CD8-positive, alpha-beta memory T cell (primary cell): Measurements from ENCODE around the gene FHL3. TPM values are rescaled to one million over a fixed set of nuclear protein-coding genes. Genes with fewer than 3 reads are reported as not detected.

Experiments used
- polyA plus RNA-seq: library from polyadenylated mRNA; unstranded; fragments of 300-500 nt; fragmentation: Illumina TruSeq; gene quantifications from one replicate; pipeline ENCODE4 v1.2.3, GENCODE V29; 2021
- total RNA-seq, 2 experiments: library from RNA; stranded (reverse); gene quantifications; one replicate each; pipeline ENCODE4 v1.2.3, GENCODE V29; 2021

Gene FHL3
- total and polyA plus RNA-seq, 3 experiments from 2014 or later, result 15.4 to 19.7 (median 17.5) TPM

Other genes starting within 250 kb of the FHL3 start
- gene EPHA10, start 240.4 kb downstream of the FHL3 start, total RNA-seq, result under 1 TPM in 1 of 2 experiments, not detected in 1; 0.04 TPM
- not detected for gene EPHA10, start 240.4 kb downstream of the FHL3 start, polyA plus RNA-seq
- gene MANEAL, start 211.7 kb downstream of the FHL3 start, total RNA-seq, result 1 to 10 TPM; 8.0 to 9.0 TPM
- gene MANEAL, start 211.7 kb downstream of the FHL3 start, polyA plus RNA-seq, result 4.0 TPM
- gene C1orf122, start 197.7 kb downstream of the FHL3 start, total RNA-seq, result 10 to 100 TPM; 37.7 to 39.5 TPM
- 29.4 TPM for gene C1orf122, start 197.7 kb downstream of the FHL3 start, polyA plus RNA-seq
- gene YRDC, start 197.3 kb downstream of the FHL3 start, total RNA-seq, result 10 to 100 TPM; 72.4 to 80.8 TPM
- 28.7 TPM for gene YRDC, start 197.3 kb downstream of the FHL3 start, polyA plus RNA-seq
- gene MTF1, start 145.9 kb downstream of the FHL3 start, total RNA-seq, result 10 to 100 TPM; 38.0 to 39.1 TPM
- 21.3 TPM for gene MTF1, start 145.9 kb downstream of the FHL3 start, polyA plus RNA-seq
- 10 to 100 TPM; 24.1 to 25.1 TPM for gene INPP5B, start 58.5 kb downstream of the FHL3 start, total RNA-seq
- gene INPP5B, start 58.5 kb downstream of the FHL3 start, polyA plus RNA-seq, result 22.9 TPM
- gene SF3A3, start 15.5 kb downstream of the FHL3 start, total RNA-seq, result 100 to 1,000 TPM; 116 to 129 TPM
- gene SF3A3, start 15.5 kb downstream of the FHL3 start, polyA plus RNA-seq, result 94.6 TPM
- gene UTP11, start 7.2 kb upstream of the FHL3 start, total RNA-seq, result 10 to 100 TPM; 73.5 to 73.6 TPM
- 22.4 TPM for gene UTP11, start 7.2 kb upstream of the FHL3 start, polyA plus RNA-seq
- gene POU3F1, start 41.3 kb upstream of the FHL3 start, total RNA-seq, result under 1 TPM; 0.44 to 0.57 TPM
- 0.09 TPM for gene POU3F1, start 41.3 kb upstream of the FHL3 start, polyA plus RNA-seq